Neural progenitor cell (in vitro differentiated cells): Measurements from ENCODE around the gene HERC2. TPM values are rescaled to one million over a fixed set of nuclear protein-coding genes. Genes with fewer than 3 reads are reported as not detected.

ENCODE experiments used
- DNase-seq: peaks from one replicate; pipeline ENCODE4 v3.0.0-alpha.2; 2016; ENCODE audit warnings: low spot score
- H2AFZ ChIP-seq: fragments of 200-600 bp; sonication (generic); replicated peaks from 2 replicates; pipeline ENCODE4 v1.6.1; 2016; ENCODE audit warnings: antibody characterized with exemption
- H3F3A ChIP-seq: fragments of 200-600 bp; sonication (generic); 2 replicates; pipeline ENCODE4 v1.6.1; 2016; ENCODE audit warnings: antibody characterized with exemption, low read depth
- H3K27ac ChIP-seq: fragments of 200-600 bp; sonication (generic); 2 replicates; pipeline ENCODE4 v1.5.1; 2016; ENCODE audit warnings: mild to moderate bottlenecking
- H3K27me3 ChIP-seq: fragments of 200-600 bp; sonication (generic); 2 replicates; pipeline ENCODE4 v1.6.1; 2016; ENCODE audit warnings: mild to moderate bottlenecking, moderate library complexity
- H3K36me3 ChIP-seq: fragments of 200-600 bp; sonication (generic); 2 replicates; pipeline ENCODE4 v1.5.1; 2016
- H3K4me1 ChIP-seq: fragments of 200-600 bp; sonication (generic); 2 replicates; pipeline ENCODE4 v1.6.1; 2016; ENCODE audit warnings: mixed run types
- H3K4me2 ChIP-seq: fragments of 200-600 bp; sonication (generic); 2 replicates; pipeline ENCODE4 v1.6.1; 2016
- H3K4me3 ChIP-seq: fragments of 200-600 bp; sonication (generic); 2 replicates; pipeline ENCODE4 v1.5.1; 2016
- H3K79me2 ChIP-seq: fragments of 200-600 bp; sonication (generic); 2 replicates; pipeline ENCODE4 v1.6.1; 2016; ENCODE audit warnings: low read depth
- H3K9ac ChIP-seq: fragments of 200-600 bp; sonication (generic); 2 replicates; pipeline ENCODE4 v1.6.1; 2016
- H3K9me3 ChIP-seq: fragments of 200-600 bp; sonication (generic); 2 replicates; pipeline ENCODE4 v1.5.1; 2016; ENCODE audit warnings: low read depth
- H4K20me1 ChIP-seq: fragments of 200-600 bp; sonication (generic); 2 replicates; pipeline ENCODE4 v1.6.1; 2016; ENCODE audit warnings: low read depth
- H3K27ac Mint-ChIP-seq: 3 replicates; pipeline ENCODE4 v1.8.0; 2021; ENCODE audit warnings: mixed read lengths
- H3K27me3 Mint-ChIP-seq: 2 replicates; pipeline ENCODE4 v1.8.0; 2022; ENCODE audit warnings: low read depth, mild to moderate bottlenecking, inconsistent platforms, moderate library complexity, mixed read lengths; ENCODE audit not compliant: insufficient read depth
- H3K36me3 Mint-ChIP-seq: 3 replicates; pipeline ENCODE4 v1.8.0; 2021; ENCODE audit warnings: mixed read lengths
- H3K4me1 Mint-ChIP-seq: 3 replicates; pipeline ENCODE4 v1.8.0; 2021; ENCODE audit warnings: mixed read lengths
- H3K4me3 Mint-ChIP-seq: 3 replicates; pipeline ENCODE4 v1.8.0; 2021; ENCODE audit warnings: mild to moderate bottlenecking, moderate library complexity, mixed read lengths
- H3K9me3 Mint-ChIP-seq: 3 replicates; pipeline ENCODE4 v1.8.0; 2020; ENCODE audit warnings: mixed read lengths
- CTCF ChIP-seq: fragments of 200-600 bp; sonication (generic); IDR thresholded peaks from 2 replicates; pipeline ENCODE4 v1.5.1; 2017; ENCODE audit warnings: antibody characterized with exemption, mild to moderate bottlenecking
- EZH2 ChIP-seq: fragments of 200-600 bp; sonication (generic); IDR thresholded peaks from 2 replicates; pipeline ENCODE4 v1.6.1; 2017; ENCODE audit warnings: antibody characterized with exemption, mild to moderate bottlenecking, moderate library complexity
- EZH2phosphoT487 ChIP-seq: fragments of 200-600 bp; sonication (generic); IDR thresholded peaks from 2 replicates; pipeline ENCODE4 v1.6.1; 2017; ENCODE audit warnings: antibody characterized with exemption
- total RNA-seq: library from RNA; depleted of rRNA; stranded (reverse); fragments of >200 nt; gene quantifications from 2 replicates; pipeline ENCODE4 v1.2.3, GENCODE V29; 2015; ENCODE audit warnings: low replicate concordance

HERC2 gene
- total RNA-seq, 1 donor from 2014 or later = 15.3 TPM

DNA sequence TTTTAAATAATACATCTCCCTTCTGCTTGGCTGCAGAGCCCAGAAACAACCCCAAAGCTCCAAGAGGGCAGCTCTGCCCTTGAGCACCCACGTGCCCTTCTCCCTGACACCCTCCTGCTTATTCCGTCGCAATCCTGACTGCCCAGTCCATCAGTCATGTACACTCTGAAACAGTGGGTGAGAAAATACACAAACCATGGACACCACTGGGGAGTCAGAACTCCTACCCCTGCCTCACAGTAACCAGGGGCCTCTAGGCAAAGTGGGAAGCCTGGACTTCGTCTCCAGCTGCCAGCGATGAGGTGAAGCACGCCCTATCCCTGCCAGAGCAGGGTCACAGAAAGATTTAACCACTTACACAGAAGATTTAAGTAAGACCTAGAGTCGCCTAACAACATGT lies 40.1 kb downstream of the HERC2 start:
- no peaks in the 10 kb centered on the region for H3K9me3 ChIP-seq
- H3K27ac Mint-ChIP-seq = no peak overlapping the region
- H3F3A ChIP-seq = no peaks in the 10 kb centered on the region
- no peak overlapping the region for H3K9ac ChIP-seq
- H3K36me3 ChIP-seq = no peaks in the 10 kb centered on the region
- TF ChIP-seq EZH2phosphoT487 (no peak), EZH2 (no peak), CTCF (no peak)
- H3K36me3 Mint-ChIP-seq = peaks cover 55% of the 10 kb centered on the region
- H4K20me1 ChIP-seq = no peaks in the 10 kb centered on the region
- H3K4me3 Mint-ChIP-seq = no peak overlapping the region
- peaks cover 21% of the 10 kb centered on the region for H3K4me1 Mint-ChIP-seq
- no peak overlapping the region for H3K4me2 ChIP-seq
- H3K27ac ChIP-seq = no peak overlapping the region
- DNase-seq = no peak
- H2AFZ ChIP-seq = no peak overlapping the region
- no peaks in the 10 kb centered on the region for H3K4me1 ChIP-seq
- H3K27me3 Mint-ChIP-seq = no peaks in the 10 kb centered on the region
- H3K9me3 Mint-ChIP-seq = peaks cover 23% of the 10 kb centered on the region
- no peak overlapping the region for H3K4me3 ChIP-seq
- H3K79me2 ChIP-seq = peaks cover 44% of the 10 kb centered on the region
- H3K27me3 ChIP-seq = no peaks in the 10 kb centered on the region

DNA sequence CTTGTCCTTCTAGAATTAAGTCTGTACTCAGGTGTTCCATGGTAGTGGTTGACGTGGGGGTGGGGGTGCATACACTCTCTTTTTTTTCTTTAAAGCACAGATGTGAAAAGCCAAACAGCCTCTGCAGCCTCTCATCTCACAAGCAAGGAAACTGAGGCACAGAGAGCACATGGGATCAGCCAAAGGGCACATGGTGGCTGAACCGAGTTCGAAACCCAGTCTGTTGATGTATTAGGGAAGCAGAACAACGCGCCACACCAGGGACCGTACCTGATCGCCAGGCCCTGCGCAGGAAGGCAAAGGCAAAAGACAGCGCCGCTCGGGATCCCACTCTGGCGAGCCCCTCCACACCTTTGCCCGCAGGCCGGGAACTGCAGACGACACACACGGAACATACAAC lies 47.3 kb downstream of the HERC2 start:
- Histone ChIP-seq H3K4me1 (no peaks in the 10 kb centered on the region), H3K9me3 (no peaks in the 10 kb centered on the region), H3K9ac (no peak overlapping the region), H4K20me1 (peaks cover 3% of the 10 kb centered on the region), H3K27me3 (no peaks in the 10 kb centered on the region), H3K79me2 (no peaks in the 10 kb centered on the region), H3K27ac (no peak overlapping the region), H2AFZ (no peak overlapping the region), H3K36me3 (no peaks in the 10 kb centered on the region), H3K4me2 (no peak overlapping the region), H3K4me3 (no peak overlapping the region), H3F3A (no peaks in the 10 kb centered on the region)
- no peak for TF ChIP-seq EZH2phosphoT487
- no peak for TF ChIP-seq CTCF
- no peak for TF ChIP-seq EZH2
- Mint-ChIP-seq H3K36me3 (peaks cover 26% of the 10 kb centered on the region), H3K4me1 (peaks cover 17% of the 10 kb centered on the region), H3K27ac (no peak overlapping the region), H3K27me3 (no peaks in the 10 kb centered on the region), H3K4me3 (no peak overlapping the region), H3K9me3 (no peaks in the 10 kb centered on the region)
- DNase-seq = no peak

GRCh38 chr15:28273873-28274610 lies 47.9 kb downstream of the HERC2 start:
- TF ChIP-seq CTCF = no peak
- no peak for TF ChIP-seq EZH2phosphoT487
- TF ChIP-seq EZH2 = no peak
- H3K4me1 Mint-ChIP-seq = peaks cover 17% of the 10 kb centered on the region

More at GRCh38 chr15:28273873-28274610, 47.9 kb downstream of the HERC2 start:
- H3K9me3 Mint-ChIP-seq = no peaks in the 10 kb centered on the region
- H3K27me3 Mint-ChIP-seq = no peaks in the 10 kb centered on the region
- Histone ChIP-seq H3K4me3 (no peak overlapping the region), H3K4me1 (no peaks in the 10 kb centered on the region), H3K79me2 (no peaks in the 10 kb centered on the region), H3F3A (no peaks in the 10 kb centered on the region), H2AFZ (no peak overlapping the region), H4K20me1 (peaks cover 3% of the 10 kb centered on the region), H3K27me3 (no peaks in the 10 kb centered on the region), H3K4me2 (no peak overlapping the region), H3K9me3 (no peaks in the 10 kb centered on the region), H3K9ac (no peak overlapping the region), H3K27ac (no peak overlapping the region), H3K36me3 (no peaks in the 10 kb centered on the region)
- H3K4me3 Mint-ChIP-seq = no peak overlapping the region
- no peak overlapping the region for H3K27ac Mint-ChIP-seq
- H3K36me3 Mint-ChIP-seq = peaks cover 30% of the 10 kb centered on the region
- DNase-seq = no peak
